Measurements from ENCODE around the gene NR3C2.

The NR3C2 gene

GRCh38 chr4:148312956-148313490 is 129.2 kb downstream of the NR3C2 start:
- DNase-seq (ENCODE audit: low read depth): no peak

DNA sequence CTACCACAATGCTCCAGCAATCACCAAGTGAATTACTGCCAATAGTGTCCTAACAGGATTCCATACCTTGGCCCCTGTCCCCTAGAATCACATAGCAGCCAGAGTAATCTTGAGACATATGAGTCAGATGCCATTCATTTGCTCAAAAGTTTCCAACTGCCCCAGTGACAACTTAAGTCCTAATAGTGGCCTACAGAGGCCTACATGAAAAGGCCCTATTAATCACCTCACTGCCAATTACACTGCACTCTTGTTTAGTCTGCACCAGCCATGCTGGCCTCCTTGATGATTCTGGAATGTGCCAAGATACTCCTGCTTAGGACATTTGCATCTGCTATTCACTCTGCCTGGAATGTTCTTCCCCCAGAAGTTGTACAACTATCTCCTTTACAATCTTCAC is 130.7 kb downstream of the NR3C2 start:
- DNase-seq (ENCODE audit: low read depth): no peak

DNA sequence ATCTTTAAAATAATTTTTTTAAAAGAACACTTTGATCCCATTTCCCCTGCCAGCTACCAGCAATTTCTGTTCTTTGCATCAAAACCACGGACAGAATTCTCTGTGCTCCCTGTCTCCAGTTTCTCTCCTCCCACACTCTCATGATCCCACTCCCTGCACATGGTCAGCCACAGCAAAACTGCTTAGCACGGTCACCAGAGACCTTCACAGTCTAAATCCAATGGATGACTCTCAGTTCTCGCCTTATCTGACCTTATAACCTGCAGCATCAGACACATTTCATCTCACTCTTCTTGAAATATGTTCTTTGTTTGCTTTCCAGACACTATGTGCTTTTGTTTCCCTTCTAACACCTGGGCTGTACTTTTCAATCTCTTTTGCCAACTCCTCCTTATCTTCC is 131.5 kb downstream of the NR3C2 start:
- DNase-seq (ENCODE audit: low read depth): no peak

DNA sequence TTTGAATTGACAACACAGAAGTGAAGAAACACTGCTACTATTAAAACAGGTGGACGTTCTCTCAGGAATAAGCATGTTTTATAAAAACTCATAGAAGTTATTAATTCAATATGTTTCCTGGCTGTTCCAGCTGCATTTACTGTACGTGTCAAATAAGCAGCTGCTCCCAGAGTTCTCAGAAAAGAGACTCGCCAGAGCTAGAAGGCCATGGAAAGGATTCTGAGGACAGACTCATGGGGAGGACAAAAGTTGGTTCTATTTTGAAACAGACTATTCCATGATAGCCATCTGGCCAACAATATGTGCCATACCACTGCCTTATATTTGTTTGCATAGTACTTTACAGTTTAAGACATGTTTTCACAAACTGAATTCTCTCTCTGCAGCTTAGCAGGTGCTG is 136.5 kb downstream of the NR3C2 start:
- no peak for DNase-seq (ENCODE audit: low read depth)

GRCh38 chr4:148302416-148302815 is 139.8 kb downstream of the NR3C2 start:
- DNase-seq (ENCODE audit: low read depth): no peak

DNA sequence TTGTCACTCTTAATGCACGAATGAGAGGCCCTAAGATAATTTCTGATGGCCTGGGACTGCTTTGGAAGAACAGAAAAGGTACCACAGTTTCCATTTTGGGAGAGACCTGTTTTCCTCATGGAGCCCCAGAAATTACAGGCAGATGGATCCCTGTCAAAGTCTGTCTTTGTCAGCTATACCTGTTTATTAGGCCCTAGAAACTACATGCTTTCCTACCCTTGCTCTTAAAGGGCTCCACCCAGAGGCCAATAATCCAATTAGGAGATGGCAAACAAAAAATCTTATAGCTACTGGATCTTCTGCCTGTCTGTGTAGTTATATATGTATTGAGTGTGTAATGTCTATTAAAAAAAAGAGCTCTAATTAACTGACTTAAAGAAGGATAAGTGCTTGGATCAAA is 141.3 kb downstream of the NR3C2 start:
- DNase-seq (ENCODE audit: low read depth): no peak

DNA sequence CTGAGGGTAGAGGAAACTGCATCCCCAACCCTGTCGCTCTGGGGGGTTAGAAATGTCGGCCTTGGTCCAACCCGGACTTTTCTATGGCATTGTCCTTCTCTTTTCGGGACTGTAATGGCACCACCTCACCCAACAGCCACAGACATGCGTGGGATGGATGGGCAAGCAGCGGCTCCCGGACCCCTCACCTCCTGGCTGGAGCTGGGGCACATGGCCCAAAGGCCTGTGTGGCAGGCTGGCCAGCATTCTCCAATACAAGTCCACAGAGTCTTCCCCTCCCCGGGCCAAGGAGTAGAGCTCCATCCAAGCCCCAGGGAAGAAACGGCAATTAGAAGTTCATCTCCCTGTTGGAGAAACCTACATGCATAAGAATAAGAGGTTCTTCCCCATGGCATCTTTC is 142.9 kb downstream of the NR3C2 start:
- no peak for DNase-seq (ENCODE audit: low read depth)

GRCh38 chr4:148296498-148296897 is 145.7 kb downstream of the NR3C2 start:
- no peak for DNase-seq (ENCODE audit: low read depth)

DNA sequence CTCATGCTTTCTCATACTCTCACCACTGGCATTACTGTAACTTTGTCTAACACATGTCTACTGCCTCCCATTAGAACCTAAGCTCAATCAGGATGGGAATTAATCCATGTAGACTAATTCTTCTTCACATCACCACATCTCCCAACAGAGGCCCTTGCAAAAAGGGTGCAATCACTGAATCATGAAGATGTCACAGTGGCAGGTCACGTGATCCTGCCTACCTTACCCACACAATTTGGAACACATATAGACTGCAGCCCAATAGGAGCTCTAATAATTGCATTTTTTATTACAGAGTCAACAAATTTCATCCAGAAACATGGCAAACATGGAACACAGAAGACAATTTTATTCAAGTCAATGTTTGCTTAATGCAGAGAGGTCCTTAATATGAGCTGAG is 146.6 kb downstream of the NR3C2 start:
- DNase-seq (ENCODE audit: low read depth): no peak

GRCh38 chr4:148293571-148293970 is 148.6 kb downstream of the NR3C2 start:
- no peak for DNase-seq (ENCODE audit: low read depth)

DNA sequence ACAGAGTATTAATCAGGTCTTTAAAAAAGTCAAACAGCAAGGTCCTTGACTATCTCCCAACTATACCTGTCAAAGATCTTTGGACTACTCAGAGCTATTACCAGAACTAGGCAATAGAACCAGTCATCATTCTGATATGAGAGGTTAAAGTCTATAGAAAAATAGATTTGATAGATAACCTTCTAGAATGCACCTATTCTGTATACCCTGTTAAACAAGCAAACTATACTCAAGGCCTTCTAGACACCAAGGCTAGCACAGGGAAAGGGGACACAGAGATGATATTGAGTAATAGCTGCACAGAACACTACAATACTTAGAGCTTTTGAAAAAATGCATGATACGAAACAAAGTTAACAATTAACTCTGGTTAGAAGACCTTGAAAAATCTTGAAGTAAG is 149.5 kb downstream of the NR3C2 start:
- no peak for DNase-seq (ENCODE audit: low read depth)

- no peak for DNase-seq (ENCODE audit: low read depth)
These were observed 152.5 kb downstream of the NR3C2 start for GRCh38 chr4:148289740-148290139.

DNA sequence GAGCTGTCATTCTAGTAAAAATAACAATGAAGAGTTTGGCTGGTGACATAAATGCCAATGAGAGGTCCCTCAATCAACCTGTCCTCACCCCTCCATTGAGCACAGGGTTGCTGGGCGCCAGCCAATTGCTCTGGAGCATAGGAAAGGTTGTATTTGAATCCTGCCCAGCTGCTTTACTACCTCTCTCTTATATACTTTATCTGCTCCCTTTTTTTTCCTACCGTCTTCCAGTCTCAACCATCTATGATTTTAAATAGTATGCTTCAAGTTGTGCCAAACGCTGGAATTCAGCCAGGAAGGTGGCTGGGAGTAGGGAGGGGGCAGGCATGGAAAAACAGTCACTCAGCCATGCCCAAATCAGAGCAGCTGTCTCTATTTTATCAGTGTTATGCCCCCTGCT is 153.8 kb downstream of the NR3C2 start:
- no peak for DNase-seq (ENCODE audit: low read depth)

- no peak for DNase-seq (ENCODE audit: low read depth)
These were observed 155.1 kb downstream of the NR3C2 start for GRCh38 chr4:148287111-148287510.

- no peak for DNase-seq (ENCODE audit: low read depth)
These were observed 156.2 kb downstream of the NR3C2 start for GRCh38 chr4:148286012-148286411.

DNA sequence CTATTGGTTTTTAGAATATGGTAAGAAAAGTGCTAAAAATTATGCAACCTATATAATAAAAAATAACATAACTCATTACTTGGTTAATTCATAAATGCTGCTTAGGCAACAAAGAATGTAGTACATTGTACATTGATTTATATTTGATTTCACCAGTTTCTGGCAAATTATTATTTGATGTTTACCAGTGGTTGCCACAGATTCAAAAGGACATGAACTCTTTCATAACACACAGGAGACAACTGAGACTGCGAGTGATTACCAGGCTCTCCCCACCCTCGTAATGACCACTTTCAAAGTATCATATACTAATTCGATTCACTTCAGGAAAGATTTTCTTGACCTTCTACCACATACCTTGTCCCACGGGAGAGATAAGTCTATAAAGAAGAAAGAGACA is 158.5 kb downstream of the NR3C2 start:
- no peak for DNase-seq (ENCODE audit: low read depth)

DNA sequence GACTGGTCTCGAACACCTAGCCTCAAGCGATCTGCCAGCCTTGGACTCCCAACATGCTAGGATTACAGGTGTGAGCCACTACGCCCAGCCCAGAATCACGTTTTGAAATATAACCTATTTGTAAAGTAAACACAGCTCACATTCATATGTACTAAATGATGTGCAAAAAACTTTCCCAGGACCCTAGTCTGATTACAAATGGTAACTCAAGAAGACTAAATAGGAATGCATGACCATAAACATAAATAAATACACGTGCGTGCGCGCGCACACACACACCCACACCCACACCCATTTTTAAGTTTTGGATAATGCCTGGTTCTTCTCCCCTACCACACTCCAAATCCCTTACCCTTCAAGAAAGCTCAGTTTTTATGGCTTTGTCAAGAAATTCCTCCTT is 163.9 kb downstream of the NR3C2 start:
- no peak for DNase-seq (ENCODE audit: low read depth)

DNA sequence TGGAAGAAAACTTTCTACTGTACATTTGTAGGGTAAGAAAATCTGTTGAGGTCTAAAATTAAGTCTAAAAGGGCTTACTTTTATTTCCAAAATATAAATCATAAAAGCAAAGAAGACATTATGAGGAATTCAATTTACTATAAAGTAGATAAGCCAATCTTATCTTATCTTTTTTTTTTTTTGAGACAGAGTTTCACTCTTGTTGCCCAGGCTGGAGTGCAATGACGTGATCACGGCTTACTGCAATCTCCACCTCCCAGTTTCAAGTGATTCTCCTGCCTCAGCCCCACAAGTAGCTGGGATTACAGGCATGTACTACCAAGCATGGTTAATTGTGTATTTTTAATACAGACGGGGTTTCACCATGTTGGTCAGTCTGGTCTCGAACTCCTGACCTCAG is 166.9 kb downstream of the NR3C2 start:
- DNase-seq (ENCODE audit: low read depth): no peak

DNA sequence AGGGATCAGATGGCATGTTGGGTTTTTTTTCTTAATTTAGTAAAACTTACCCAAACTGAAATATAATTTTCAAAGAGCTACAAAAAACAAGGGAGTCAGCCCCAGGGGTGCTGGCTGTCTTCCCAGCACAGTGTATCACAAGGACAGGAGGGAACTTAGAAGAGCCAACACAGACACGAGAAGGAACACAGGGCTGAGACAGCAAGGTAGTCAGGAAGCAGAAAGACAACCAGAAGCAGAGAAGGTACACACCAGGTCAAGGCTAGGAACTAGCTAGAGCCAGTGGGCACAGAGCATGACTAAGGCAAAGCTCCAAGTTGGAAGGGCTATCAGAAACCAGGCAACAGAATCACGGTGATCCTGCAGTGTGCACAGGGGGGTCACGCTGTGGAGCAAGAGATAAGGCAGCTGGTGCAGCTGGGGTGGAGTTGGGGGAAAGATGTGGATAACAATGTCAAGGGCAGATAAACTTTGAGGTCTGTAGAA is 168.7 kb downstream of the NR3C2 start:
- no peak for DNase-seq (ENCODE audit: low read depth)

DNA sequence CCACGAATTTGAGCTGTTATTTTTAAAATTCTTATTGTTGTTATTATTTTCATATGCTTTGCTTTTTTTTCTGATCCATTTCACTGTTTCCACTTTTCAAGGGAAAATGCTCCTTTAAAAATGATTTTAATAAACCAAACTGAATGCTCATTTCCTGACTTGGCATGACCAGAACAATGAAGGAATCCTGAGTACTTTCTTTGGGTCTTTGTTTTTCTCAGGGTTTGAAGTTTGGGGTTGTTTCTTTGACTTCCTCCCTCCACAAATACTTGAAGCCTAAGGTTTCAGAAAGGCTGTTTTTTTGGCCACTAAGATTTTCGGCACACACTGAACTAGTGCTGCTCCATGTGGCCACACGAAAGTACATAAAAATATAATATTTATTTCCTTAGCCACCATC is 171.0 kb downstream of the NR3C2 start:
- DNase-seq (ENCODE audit: low read depth): no peak

- no peak for DNase-seq (ENCODE audit: low read depth)
These were observed 171.6 kb downstream of the NR3C2 start for GRCh38 chr4:148270630-148271029.

- no peak for DNase-seq (ENCODE audit: low read depth)
These were observed 173.4 kb downstream of the NR3C2 start for GRCh38 chr4:148268835-148269234.

DNA sequence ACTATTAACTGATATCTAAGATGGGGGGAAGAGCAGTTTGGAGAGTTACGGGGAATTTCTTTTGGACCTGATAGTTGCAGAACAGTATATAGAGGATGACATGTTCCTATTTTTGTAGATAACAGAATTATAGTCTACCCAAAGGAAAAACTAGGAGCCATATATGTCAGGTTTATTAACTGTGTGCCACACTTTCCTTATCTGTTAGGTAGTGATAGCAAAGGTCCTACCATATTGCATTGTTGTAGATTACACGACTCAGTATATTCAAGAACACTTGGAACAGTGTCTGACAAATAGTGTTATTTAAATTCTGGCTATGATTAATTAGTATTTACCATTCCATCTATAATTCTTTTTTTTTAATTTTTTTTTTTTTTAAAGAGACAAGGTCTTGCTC is 175.3 kb downstream of the NR3C2 start:
- no peak for DNase-seq (ENCODE audit: low read depth)

DNA sequence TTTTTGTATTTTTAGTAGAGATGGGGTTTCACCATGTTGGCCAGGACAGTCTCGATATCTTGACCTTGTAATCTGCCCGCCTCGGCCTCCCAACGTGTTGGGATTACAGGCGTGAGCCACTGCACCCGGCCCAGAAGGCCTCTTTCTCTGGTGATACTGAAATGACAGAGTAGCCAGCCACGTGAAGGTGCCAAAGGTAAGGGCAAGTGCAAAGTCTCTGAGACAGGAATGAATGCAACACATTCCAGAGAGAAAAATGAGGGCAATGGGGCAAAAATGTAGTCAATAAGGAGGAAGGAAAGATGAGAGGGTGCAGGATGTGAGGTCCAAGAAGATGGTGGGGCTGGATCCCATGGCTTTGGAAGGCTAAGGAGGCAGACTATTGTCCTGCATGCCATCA is 176.0 kb downstream of the NR3C2 start:
- DNase-seq (ENCODE audit: low read depth): no peak

GRCh38 chr4:148265627-148266026 is 176.6 kb downstream of the NR3C2 start:
- no peak for DNase-seq (ENCODE audit: low read depth)
